COLO829 (cell line): Measurements from ENCODE around the gene FAM222A.

Source experiments
- DNase-seq: peaks from one replicate; pipeline ENCODE4 v3.0.0; 2012; ENCODE audit warnings: low spot score

Gene FAM222A

GRCh38 chr12:109710747-109711595 lies 2.7 kb upstream of the FAM222A start:
- DNase-seq = peak; percentile 82

DNA sequence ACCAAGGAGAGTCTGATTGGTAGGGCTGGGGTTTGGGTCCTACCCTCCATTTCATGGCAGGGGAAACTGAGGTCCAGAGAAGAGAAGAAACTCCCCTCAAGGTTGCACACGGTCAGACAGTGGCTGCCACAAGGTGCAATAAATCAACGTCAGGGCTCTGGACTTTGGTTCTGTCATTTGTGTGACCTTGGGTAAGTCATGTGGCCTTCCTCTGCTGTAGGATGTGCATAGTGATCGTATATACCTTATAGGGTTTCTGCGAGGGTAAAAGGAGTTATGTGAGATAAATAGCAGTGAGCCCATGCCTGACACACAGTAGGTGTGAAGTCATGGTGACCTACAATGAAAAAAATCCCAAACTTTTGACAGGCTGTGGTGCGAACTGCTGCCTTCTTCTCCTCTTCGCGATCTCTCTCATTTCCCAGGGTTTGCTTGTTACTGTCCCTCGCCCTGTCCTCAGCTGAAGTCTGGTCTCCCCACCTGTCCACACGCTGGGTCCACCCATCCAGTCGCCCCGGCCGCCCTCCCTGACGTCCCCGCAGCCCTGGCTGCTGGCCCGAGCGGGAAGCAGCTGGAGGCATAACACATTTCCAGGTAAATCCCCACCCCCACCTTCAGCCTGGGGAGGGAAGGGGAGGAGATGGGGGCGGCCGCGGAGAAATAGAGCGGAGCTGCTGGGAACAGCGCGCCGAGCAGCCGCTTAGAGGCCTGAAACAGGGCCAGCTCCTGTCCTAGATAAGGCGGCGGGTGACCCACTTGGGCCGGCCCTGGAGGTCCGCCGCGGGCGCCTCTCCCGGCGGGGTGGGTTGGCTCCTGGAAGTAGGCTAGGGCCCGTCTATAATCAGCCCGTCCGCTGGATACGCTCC lies 1.8 kb upstream of the FAM222A start:
- no peak for DNase-seq

DNA sequence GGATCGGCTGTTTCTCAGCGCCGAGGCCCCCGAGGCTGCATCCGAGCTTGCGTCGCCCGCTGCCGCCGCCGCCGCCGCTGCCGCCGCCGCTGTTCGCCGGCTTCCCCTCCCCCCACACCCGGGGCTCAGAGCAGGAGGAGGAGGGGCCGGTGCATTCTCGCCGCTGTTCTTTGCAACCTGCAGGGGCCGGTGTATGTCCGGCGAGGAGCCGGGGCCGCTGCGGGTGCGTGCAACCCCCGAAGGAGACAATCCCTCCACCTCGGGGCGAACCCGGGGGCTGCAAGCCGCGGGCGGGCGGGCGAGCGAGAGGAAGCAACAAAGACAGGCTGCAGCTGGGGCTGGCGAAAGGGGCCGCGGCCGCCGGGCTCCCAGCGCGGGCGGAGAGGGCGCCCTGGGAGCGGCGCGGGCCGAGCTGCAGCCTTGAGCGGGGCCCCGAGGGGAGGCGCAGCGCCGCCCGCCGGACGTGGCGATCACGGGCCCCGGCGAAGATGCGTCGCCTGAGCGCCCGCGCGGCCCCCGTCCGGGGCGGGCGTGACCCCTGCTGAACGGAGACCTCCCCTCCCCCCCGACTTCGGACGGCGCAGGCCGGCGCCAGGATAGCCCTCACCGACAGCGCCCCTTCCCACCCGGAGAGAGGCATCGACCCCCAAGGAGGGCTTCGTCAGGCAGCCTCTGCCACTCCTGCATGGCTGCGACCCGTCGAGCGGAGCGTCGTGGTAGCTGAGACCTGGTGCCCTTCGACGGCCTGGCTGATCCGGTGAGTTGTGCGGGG lies 702 bp downstream of the FAM222A start:
- DNase-seq = no peak

GRCh38 chr12:109714913-109715244 lies 1.3 kb downstream of the FAM222A start:
- no peak for DNase-seq

DNA sequence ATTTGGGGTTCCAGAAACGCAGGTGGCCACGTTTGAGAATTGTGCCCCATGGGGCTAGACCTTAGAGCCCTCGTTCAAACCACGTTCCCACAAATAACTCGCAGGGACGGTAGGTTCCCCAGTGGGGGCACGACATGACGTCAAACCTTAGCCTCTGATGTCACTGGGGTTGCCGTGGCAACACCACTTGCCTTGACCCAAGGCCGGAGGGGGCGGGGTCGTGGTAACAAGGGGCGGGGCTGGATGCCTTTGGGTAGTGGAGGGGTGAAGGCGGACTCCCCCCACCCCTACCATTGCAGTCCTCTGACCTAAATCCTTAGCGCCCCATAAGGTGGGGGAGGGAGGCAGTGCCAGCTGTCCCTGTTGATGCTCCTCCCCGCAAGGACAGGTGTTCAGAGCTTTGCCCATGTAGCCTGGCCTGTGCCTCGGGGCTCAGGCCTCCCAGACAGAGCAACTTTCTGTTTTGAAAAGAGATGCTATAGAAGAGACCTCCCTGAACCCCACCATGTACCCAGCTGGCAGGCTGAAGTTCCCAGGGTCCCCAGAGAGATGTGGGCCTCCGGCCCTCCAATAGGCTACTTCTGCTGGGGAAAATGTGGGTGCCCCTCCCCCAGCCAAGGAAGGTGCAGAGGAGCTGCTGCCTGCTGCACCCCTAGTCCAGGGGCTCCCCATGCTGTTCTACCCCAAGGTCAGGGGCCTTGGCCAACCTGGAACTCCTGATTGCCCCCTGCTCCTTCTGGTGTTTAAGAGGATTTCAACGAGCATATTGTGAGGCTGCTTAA lies 1.9 kb downstream of the FAM222A start:
- DNase-seq = no peak

DNA sequence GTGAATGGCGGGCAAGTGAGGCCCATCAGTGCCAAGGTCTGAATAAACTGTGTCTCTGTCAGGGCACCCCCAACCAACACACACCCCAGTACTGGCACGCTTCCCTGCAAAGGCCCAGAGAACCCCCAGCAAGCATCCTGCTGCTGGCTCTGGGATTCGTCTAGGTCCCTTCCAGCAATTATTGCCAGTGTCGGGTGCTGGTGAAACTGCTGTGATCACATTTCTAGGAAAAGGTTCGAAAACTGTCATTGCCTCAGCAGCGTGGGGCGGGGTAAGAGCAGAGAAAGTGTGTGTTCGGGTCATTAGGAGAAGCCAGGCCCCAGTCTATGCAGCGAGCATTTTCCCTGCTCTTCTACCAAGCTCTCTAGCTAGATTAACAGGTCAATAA lies 2.5 kb downstream of the FAM222A start:
- no peak for DNase-seq

DNA sequence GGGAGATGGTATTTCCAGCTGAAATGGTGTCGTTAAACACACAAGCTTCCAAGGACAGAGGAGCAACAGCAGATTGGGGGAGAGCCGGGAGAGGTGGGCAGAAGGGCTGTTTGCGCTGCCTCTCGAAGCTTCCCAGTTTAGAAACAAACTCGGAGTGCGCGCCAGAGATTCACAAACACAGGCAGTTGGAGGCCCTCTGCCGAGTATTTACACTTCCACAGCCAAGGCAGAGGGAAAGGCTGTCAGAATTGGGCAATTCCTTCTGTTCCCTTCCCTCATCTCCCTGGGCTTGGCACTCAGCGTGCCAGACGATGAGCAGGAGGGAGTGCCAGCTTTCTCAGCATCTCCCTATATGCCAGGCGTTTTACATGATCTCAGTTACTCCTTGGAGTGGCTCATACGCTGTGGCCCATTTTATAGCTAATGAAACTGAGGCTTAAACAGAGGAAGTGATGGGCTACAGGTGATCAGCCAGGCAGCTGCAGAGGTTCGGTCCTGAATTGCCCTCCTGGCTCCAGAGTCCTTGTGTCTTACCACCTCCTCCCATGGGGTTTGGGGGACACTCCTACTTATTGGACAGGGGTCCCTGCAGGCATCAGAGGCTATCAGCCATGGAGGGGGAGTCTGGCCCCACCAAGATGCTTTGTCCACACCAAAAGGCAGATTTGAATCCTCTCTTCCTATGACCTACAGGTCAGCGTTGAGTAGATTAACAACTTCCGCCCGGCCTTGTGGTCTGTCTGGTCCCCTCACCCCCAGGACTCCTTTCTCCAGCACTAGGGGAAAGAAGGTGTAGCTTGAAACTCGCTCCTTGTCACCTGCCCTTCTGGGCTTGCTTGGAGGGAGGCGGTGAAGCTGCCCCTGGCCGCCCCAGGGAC lies 3.1 kb downstream of the FAM222A start:
- DNase-seq = no peak

- DNase-seq = no peak
These were observed 4.0 kb downstream of the FAM222A start for GRCh38 chr12:109717390-109718357.

DNA sequence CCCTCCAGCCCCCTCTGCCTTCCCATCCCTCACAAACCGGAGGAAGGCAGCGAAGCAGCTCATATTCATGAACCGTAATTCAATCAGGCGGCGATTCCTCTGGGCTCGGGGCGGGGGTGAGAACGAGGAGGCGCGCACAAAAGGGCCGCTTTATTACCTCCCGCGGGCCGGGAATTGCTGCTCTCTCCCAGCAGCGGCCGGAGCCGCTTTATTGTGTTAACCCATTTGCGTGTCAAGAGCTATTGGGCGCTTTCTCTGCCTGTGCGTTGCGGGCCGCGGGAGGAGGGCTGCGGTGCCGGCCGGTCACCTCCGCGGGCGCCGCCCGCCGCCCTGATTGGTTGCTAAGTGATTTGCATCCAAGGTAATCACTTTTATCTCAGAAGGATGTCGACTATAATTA lies 4.8 kb downstream of the FAM222A start:
- no peak for DNase-seq

GRCh38 chr12:109719123-109720022 lies 5.7 kb downstream of the FAM222A start:
- no peak for DNase-seq

DNA sequence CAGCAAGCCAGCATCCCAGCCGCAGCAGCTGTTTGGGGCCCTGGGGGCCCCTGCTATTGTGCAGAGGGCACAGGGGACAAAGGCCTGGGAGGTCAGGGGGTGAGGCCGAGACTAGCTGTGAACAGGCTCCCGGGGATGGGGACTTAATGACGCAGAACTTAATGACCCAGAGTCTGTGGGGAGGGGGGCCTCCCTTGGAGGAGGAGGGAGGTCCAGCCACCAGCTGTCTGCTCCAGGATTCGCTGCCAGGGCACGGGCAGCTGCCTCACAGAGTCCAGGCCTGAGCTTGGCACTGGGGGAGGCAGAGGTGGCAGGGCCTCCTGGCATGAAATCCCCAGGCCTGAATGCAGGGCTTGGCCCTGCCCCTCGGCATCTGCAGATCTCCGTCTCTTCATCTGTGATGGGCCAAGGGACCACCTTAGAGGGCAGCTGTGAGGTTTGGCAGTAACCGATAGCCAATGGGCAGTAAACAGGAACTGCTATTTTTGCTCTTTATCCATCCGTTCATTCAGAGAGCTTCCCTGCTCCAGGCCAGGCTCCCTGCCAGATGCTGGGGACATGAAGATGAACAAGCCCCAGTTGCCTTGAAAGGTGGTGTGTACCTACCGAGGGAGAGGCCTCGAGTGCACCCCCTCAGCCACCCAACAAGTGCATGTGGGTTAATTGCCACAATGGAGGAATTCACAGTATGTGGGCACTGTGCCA lies 6.7 kb downstream of the FAM222A start:
- DNase-seq = no peak

- no peak for DNase-seq
These were observed 7.2 kb downstream of the FAM222A start for GRCh38 chr12:109720857-109721189.

DNA sequence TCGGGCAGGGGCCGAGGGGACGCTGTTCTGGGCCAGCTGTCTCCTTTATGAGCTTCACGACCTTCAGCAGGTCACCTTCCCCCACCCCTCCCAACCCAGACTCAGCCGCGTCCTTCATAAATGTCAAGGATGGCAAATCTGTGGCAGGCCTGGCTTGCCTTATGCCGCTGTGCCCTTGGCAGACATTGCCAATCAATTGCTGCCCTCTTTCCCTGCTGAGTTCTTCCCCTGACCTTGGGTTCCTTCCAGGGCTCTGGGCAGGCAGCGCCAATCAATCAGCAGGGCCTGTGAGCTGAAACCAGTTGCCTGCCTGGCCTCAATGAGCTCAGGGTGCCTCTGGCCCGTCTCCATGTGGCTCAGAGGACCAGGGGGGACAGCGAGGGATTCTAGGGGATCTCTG lies 7.7 kb downstream of the FAM222A start:
- no peak for DNase-seq

- DNase-seq = no peak
These were observed 8.5 kb downstream of the FAM222A start for GRCh38 chr12:109722022-109722720.

- DNase-seq = no peak
These were observed 9.1 kb downstream of the FAM222A start for GRCh38 chr12:109722721-109723094.

- no peak for DNase-seq
These were observed 9.8 kb downstream of the FAM222A start for GRCh38 chr12:109723311-109723881.

GRCh38 chr12:109724321-109724892 lies 10.8 kb downstream of the FAM222A start:
- DNase-seq = no peak
